ENCODE results near the gene ATXN1L. TPM values are rescaled to one million over a fixed set of nuclear protein-coding genes. Genes with fewer than 3 reads are reported as not detected.

The ATXN1L gene
- total RNA-seq (2022) (44.1 and 48.1 TPM in 2 replicates), Bru-seq, nascent RNA (percentile 90 among the genes with signal in this experiment), BruChase-seq, experiment 1, labeled RNA remaining after a 6-hour chase (percentile 97 among the genes with signal in this experiment), BruChase-seq, experiment 2, labeled RNA remaining after a 2-hour chase (percentile 99 among the genes with signal in this experiment)
- long read RNA-seq, full-length matches to known transcripts: 5 of 6 reads
- long read RNA-seq, partial matches to known transcripts: 0 of 6 reads
- long read RNA-seq, other reads (novel, unspliced or antisense): 1 of 6 reads

GRCh38 chr16:71845639-71846430, at the start of gene ATXN1L:
TSS of gene ATXN1L (plus strand) at chr16:71845976. CDS start at chr16:71849741, 3,765 bp downstream.
- Mint-ChIP-seq H3K27ac (ENCODE audit: unreplicated experiment) (peak within 1 kb of the TSS; percentile 97), H3K27me3 (ENCODE audit: unreplicated experiment) (no peaks in the 10 kb centered on the region), H3K9me3 (ENCODE audit: low read depth, unreplicated experiment) (no peaks in the 10 kb centered on the region), H3K36me3 (ENCODE audit: insufficient read depth, unreplicated experiment) (peaks cover 54% of the 10 kb centered on the region), H3K4me1 (ENCODE audit: low read depth, unreplicated experiment) (peaks cover 27% of the 10 kb centered on the region), H3K4me3 (ENCODE audit: low read depth, unreplicated experiment) (peak within 1 kb of the TSS; percentile 87)
- BruUV-seq (replicated peaks): TSS peak; percentile 60
- no peak for TF ChIP-seq CTCF (IDR thresholded peaks at IDR 0.05; ENCODE audit: unreplicated experiment)
- peak; percentile 98 for DNase-seq
- intact Hi-C loops (cut with micrococcal nuclease; ENCODE audit: unreplicated experiment): no loop called here
- CTCF ChIA-PET: interaction anchor here (1.2 to 1.4 kb wide), 2 partner anchors 37 to 116 kb away, joined by 3 to 4 read pairs; no protein-coding TSS in a partner anchor

GRCh38 chr16:71796501-71797097, 49.2 kb upstream of the ATXN1L start:
- CTCF ChIA-PET: no interaction called here
- peaks cover 10% of the 10 kb centered on the region for H3K4me1 Mint-ChIP-seq (ENCODE audit: low read depth, unreplicated experiment)
- H3K36me3 Mint-ChIP-seq (ENCODE audit: insufficient read depth, unreplicated experiment): peaks cover 50% of the 10 kb centered on the region
- no peaks in the 10 kb centered on the region for H3K27me3 Mint-ChIP-seq (ENCODE audit: unreplicated experiment)
- no peak for DNase-seq
- no peak for TF ChIP-seq CTCF (IDR thresholded peaks at IDR 0.05; ENCODE audit: unreplicated experiment)
- BruUV-seq (replicated peaks): no TSS peak
- no peaks in the 10 kb centered on the region for H3K9me3 Mint-ChIP-seq (ENCODE audit: low read depth, unreplicated experiment)
- no peak overlapping the region for H3K4me3 Mint-ChIP-seq (ENCODE audit: low read depth, unreplicated experiment)
- intact Hi-C loops (cut with micrococcal nuclease; ENCODE audit: unreplicated experiment): no loop called here
- H3K27ac Mint-ChIP-seq (ENCODE audit: unreplicated experiment): no peak overlapping the region

GRCh38 chr16:71803305-71803690, 42.5 kb upstream of the ATXN1L start:
- intact Hi-C loops (cut with micrococcal nuclease; ENCODE audit: unreplicated experiment): loop anchor here (10.0 kb wide), 1 partner anchor 92 kb away; the partner anchor contains the start of gene IST1
- CTCF ChIA-PET: interaction anchor here (0.7 kb wide), 1 partner anchor 74 kb away, joined by 3 read pairs; no protein-coding TSS in a partner anchor
- no peak for TF ChIP-seq CTCF (IDR thresholded peaks at IDR 0.05; ENCODE audit: unreplicated experiment)
- no peaks in the 10 kb centered on the region for H3K27me3 Mint-ChIP-seq (ENCODE audit: unreplicated experiment)
- peaks cover 70% of the 10 kb centered on the region for H3K36me3 Mint-ChIP-seq (ENCODE audit: insufficient read depth, unreplicated experiment)
- BruUV-seq (replicated peaks): no TSS peak
- no peak for DNase-seq
- no peaks in the 10 kb centered on the region for H3K4me1 Mint-ChIP-seq (ENCODE audit: low read depth, unreplicated experiment)
- H3K4me3 Mint-ChIP-seq (ENCODE audit: low read depth, unreplicated experiment): no peak overlapping the region
- H3K27ac Mint-ChIP-seq (ENCODE audit: unreplicated experiment): no peak overlapping the region
- no peaks in the 10 kb centered on the region for H3K9me3 Mint-ChIP-seq (ENCODE audit: low read depth, unreplicated experiment)

GRCh38 chr16:71807905-71808592, 37.7 kb upstream of the ATXN1L start:
- Mint-ChIP-seq H3K27ac (ENCODE audit: unreplicated experiment) (peak overlapping the region; percentile 97), H3K27me3 (ENCODE audit: unreplicated experiment) (no peaks in the 10 kb centered on the region), H3K36me3 (ENCODE audit: insufficient read depth, unreplicated experiment) (peaks cover 48% of the 10 kb centered on the region), H3K4me1 (ENCODE audit: low read depth, unreplicated experiment) (no peaks in the 10 kb centered on the region), H3K9me3 (ENCODE audit: low read depth, unreplicated experiment) (no peaks in the 10 kb centered on the region), H3K4me3 (ENCODE audit: low read depth, unreplicated experiment) (peak overlapping the region; percentile 90)
- no peak for TF ChIP-seq CTCF (IDR thresholded peaks at IDR 0.05; ENCODE audit: unreplicated experiment)
- intact Hi-C loops (cut with micrococcal nuclease; ENCODE audit: unreplicated experiment): loop anchor here (5.0 to 10.0 kb wide), 3 partner anchors 36 to 154 kb away; partner anchors contain the start of gene IST1
- CTCF ChIA-PET: interaction anchor here (0.6 kb wide), 1 partner anchor 86 kb away, joined by 3 read pairs; no protein-coding TSS in a partner anchor
- TSS peak; percentile 57 for BruUV-seq (replicated peaks)
- DNase-seq: peak; percentile 23

All from Calu3 (cell line).